Uterus (tissue), 2 donors: Measurements from ENCODE around the gene PTPRN.

Experiments
- POLR2A ChIP-seq, 2 donors: fragments of 450-650 bp; IDR thresholded peaks; one replicate each; pipeline ENCODE4 v1.6.1; 2016; ENCODE audit warnings: antibody characterized with exemption in 2 of 2, mild to moderate bottlenecking in 1 of 2, moderate library complexity in 1 of 2
- TF ChIP-seq, protein P1 (sequence below), 4 experiments: fragments of 200-600 bp in 2 of 4; fragments of 450-650 bp in 2 of 4; sonication (generic) in 2 of 4; IDR thresholded peaks; one replicate each; pipeline ENCODE4 v1.5.1; 2016 to 2019; ENCODE audit warnings: antibody characterized with exemption in 4 of 4, mild to moderate bottlenecking in 2 of 4, moderate library complexity in 1 of 4

DNA sequence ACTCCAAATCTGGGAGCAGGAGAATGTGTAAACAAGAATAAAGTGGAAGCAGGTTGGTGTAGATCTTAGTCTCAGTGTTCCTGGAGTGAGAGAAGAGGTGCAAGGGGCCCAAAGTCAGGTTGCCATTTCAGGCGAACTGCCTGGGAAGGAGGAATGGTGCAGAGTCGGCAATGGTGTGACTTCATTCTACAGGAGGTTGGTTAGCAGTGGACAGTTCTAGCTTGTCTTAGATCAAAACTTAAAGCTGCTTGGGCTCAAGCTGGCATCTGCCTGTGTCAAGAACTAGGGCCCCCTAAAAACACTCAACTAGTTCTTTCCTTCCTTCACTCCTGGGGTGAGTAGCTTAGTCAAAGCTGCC lies 60.4 kb downstream of the PTPRN start:
- TF ChIP-seq, protein P1, sequence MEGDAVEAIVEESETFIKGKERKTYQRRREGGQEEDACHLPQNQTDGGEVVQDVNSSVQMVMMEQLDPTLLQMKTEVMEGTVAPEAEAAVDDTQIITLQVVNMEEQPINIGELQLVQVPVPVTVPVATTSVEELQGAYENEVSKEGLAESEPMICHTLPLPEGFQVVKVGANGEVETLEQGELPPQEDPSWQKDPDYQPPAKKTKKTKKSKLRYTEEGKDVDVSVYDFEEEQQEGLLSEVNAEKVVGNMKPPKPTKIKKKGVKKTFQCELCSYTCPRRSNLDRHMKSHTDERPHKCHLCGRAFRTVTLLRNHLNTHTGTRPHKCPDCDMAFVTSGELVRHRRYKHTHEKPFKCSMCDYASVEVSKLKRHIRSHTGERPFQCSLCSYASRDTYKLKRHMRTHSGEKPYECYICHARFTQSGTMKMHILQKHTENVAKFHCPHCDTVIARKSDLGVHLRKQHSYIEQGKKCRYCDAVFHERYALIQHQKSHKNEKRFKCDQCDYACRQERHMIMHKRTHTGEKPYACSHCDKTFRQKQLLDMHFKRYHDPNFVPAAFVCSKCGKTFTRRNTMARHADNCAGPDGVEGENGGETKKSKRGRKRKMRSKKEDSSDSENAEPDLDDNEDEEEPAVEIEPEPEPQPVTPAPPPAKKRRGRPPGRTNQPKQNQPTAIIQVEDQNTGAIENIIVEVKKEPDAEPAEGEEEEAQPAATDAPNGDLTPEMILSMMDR (IDR thresholded peaks at IDR 0.05): no peak
- no peak for TF ChIP-seq POLR2A (IDR thresholded peaks at IDR 0.05)
